Type B pancreatic cell (in vitro differentiated cells): ENCODE measurements around the gene SEMA3E. TPM values are rescaled to one million over a fixed set of nuclear protein-coding genes. Genes with fewer than 3 reads are reported as not detected.
"Not testable (repeated sequence)": the region's sequence is repeated elsewhere in the genome, so short reads cannot be mapped to it uniquely, and the experiment has no call there.

ENCODE experiments used
- DNase-seq: peaks from one replicate; pipeline ENCODE4 v3.0.0; 2021; ENCODE audit warnings: mixed read lengths; ENCODE audit not compliant: unreplicated experiment; ENCODE audit errors: extremely low spot score
- H3K27ac Mint-ChIP-seq: 2 replicates; pipeline ENCODE4 v1.8.0; 2021; ENCODE audit warnings: mild to moderate bottlenecking, mixed read lengths
- H3K27me3 Mint-ChIP-seq: 2 replicates; pipeline ENCODE4 v1.8.0; 2021; ENCODE audit warnings: mixed read lengths
- H3K36me3 Mint-ChIP-seq: 2 replicates; pipeline ENCODE4 v1.8.0; 2021; ENCODE audit warnings: mixed read lengths
- H3K4me1 Mint-ChIP-seq: one replicate; pipeline ENCODE4 v1.8.0; 2021; ENCODE audit warnings: mixed read lengths; ENCODE audit not compliant: unreplicated experiment
- H3K4me3 Mint-ChIP-seq: 2 replicates; pipeline ENCODE4 v1.8.0; 2021; ENCODE audit warnings: mild to moderate bottlenecking, mixed read lengths
- H3K9me3 Mint-ChIP-seq: 2 replicates; pipeline ENCODE4 v1.8.0; 2021; ENCODE audit warnings: mixed read lengths
- total RNA-seq: library from RNA; stranded (reverse); gene quantifications from 2 replicates; pipeline ENCODE4 v1.2.1, GENCODE V29; 2021; ENCODE audit warnings: low replicate concordance
- TF ChIP-seq, protein P1 (sequence below): fragments of 200-600 bp; sonication (generic); conservative IDR thresholded peaks from 2 replicates; pipeline ENCODE4 v1.5.0; 2021; ENCODE audit warnings: antibody characterized with exemption, mild to moderate bottlenecking

The SEMA3E gene
- total RNA-seq, 1 donor from 2014 or later = 27.7 TPM

DNA sequence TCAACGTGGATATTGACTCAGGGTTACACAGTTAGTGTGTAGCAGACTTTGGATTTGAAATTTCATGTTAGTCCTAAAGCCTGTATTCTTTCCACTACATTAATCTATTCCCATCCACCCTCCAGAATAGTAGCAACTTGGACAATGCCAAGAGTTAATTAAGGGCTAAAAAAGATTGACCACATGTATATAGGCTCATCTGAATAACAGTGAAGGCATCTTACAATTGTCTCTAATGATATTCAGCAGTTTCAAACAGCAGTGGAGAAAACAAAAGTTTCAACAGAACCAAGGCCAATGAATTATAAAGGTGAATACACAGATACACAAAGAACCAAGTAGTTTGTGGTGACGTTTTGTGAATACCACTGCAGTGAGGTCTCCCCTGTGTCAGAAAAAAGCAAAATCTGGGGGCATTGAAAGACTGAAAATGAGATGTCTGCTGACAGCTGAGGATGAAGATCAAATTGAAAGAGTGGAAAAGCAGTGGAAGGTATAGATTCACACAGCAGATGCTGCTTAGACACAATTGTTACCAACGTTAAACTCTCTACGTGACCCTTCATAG is 202.8 kb downstream of the SEMA3E start:
- no peaks in the 10 kb centered on the region for H3K4me1 Mint-ChIP-seq
- H3K27ac Mint-ChIP-seq = no peak overlapping the region
- TF ChIP-seq, protein P1, sequence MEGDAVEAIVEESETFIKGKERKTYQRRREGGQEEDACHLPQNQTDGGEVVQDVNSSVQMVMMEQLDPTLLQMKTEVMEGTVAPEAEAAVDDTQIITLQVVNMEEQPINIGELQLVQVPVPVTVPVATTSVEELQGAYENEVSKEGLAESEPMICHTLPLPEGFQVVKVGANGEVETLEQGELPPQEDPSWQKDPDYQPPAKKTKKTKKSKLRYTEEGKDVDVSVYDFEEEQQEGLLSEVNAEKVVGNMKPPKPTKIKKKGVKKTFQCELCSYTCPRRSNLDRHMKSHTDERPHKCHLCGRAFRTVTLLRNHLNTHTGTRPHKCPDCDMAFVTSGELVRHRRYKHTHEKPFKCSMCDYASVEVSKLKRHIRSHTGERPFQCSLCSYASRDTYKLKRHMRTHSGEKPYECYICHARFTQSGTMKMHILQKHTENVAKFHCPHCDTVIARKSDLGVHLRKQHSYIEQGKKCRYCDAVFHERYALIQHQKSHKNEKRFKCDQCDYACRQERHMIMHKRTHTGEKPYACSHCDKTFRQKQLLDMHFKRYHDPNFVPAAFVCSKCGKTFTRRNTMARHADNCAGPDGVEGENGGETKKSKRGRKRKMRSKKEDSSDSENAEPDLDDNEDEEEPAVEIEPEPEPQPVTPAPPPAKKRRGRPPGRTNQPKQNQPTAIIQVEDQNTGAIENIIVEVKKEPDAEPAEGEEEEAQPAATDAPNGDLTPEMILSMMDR = no peak
- H3K36me3 Mint-ChIP-seq = no peaks in the 10 kb centered on the region
- H3K27me3 Mint-ChIP-seq = no peaks in the 10 kb centered on the region
- no peaks in the 10 kb centered on the region for H3K9me3 Mint-ChIP-seq
- no peak for DNase-seq
- H3K4me3 Mint-ChIP-seq = no peak overlapping the region

DNA sequence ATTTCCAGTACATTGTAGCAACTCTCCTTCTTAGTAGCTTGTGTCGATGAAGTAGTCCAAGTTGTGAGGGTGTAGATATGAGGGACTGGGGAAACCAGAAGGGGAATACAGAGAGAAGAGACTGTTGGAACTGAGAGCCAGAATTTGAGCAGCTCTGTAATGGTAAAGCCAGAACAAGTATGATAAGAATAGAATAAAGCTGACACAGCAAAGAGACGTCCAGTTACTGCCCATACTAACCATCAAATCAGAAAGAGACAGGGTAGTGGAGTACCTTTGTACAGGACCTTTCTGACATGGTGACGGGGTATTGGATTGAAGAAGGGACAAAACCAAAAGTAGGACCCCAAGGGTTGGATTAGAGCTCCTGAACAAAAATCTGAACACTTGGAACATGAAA is 206.0 kb downstream of the SEMA3E start:
- no peak for DNase-seq
- H3K36me3 Mint-ChIP-seq = no peaks in the 10 kb centered on the region
- no peak overlapping the region for H3K4me3 Mint-ChIP-seq
- no peak overlapping the region for H3K27ac Mint-ChIP-seq
- H3K9me3 Mint-ChIP-seq = no peaks in the 10 kb centered on the region
- TF ChIP-seq, protein P1 = no peak
- no peaks in the 10 kb centered on the region for H3K4me1 Mint-ChIP-seq
- H3K27me3 Mint-ChIP-seq = no peaks in the 10 kb centered on the region

DNA sequence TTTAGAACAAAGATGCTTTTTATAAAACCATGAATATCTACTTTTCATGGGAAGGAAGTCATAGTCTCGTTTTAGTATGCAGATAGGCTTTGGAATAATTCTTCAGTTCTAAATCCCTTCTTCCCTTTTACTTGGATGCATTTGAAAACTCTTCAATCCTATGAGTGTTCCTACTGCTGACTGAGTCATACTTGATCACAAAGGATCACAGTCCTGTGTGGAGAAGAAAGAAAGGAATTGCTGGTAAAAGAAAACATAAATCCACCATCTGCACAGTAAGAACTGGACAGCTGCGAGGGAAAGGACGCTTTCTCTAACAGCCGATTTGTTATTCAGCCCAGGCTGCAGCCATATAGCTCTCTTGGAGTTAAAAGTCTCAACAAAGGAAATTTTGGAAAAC is 209.9 kb downstream of the SEMA3E start:
- TF ChIP-seq, protein P1 = no peak
- Mint-ChIP-seq H3K27ac (no peak overlapping the region), H3K4me1 (no peaks in the 10 kb centered on the region), H3K4me3 (no peak overlapping the region), H3K9me3 (no peaks in the 10 kb centered on the region), H3K27me3 (no peaks in the 10 kb centered on the region), H3K36me3 (no peaks in the 10 kb centered on the region)
- DNase-seq = no peak

DNA sequence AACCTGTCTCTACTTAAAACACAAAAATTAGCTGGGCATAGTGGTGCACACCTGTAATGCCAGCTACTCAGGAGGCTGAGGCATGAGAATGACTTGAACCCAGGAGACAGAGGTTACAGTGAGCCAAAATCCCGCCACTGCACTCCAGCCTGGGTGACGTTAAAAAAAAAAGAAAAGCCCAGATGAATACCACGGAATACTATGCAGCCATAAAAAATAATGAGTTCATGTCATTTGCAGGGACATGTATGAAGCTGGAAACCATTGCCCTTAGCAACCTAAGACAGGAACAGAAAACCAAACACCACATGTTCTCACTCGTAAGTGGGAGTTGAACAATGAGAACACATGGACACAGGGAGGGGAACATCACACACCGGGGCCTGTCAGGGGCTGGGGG is 218.7 kb downstream of the SEMA3E start:
- H3K4me3 Mint-ChIP-seq, H3K9me3 Mint-ChIP-seq, H3K27me3 Mint-ChIP-seq, H3K36me3 Mint-ChIP-seq, H3K27ac Mint-ChIP-seq, DNase-seq: not testable (repeated sequence)
- peaks cover 20% of the 10 kb centered on the region for H3K4me1 Mint-ChIP-seq

DNA sequence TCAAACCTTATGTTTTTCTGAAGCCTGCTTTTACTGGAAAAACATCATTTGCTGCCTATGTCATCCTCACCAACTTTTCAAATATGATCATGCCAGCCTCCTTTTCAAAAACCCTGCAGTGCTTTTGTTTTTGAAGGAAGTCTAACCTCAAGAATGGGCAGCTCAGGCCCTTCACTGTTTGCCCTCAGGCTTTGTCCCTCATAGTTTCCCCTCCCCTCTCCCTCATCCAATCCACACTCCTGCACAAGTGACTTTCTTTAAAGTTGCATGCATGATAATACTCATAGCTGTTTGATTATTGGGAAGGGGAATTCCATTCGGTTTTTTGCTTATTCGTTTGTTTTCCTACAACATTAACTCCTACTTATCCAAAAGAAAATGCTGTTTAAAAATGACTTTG is 219.4 kb downstream of the SEMA3E start:
- peaks cover 20% of the 10 kb centered on the region for H3K4me1 Mint-ChIP-seq
- no peaks in the 10 kb centered on the region for H3K36me3 Mint-ChIP-seq
- no peak overlapping the region for H3K4me3 Mint-ChIP-seq
- H3K27ac Mint-ChIP-seq = no peak overlapping the region
- no peaks in the 10 kb centered on the region for H3K27me3 Mint-ChIP-seq
- no peak for DNase-seq
- TF ChIP-seq, protein P1 = no peak
- H3K9me3 Mint-ChIP-seq = no peaks in the 10 kb centered on the region

DNA sequence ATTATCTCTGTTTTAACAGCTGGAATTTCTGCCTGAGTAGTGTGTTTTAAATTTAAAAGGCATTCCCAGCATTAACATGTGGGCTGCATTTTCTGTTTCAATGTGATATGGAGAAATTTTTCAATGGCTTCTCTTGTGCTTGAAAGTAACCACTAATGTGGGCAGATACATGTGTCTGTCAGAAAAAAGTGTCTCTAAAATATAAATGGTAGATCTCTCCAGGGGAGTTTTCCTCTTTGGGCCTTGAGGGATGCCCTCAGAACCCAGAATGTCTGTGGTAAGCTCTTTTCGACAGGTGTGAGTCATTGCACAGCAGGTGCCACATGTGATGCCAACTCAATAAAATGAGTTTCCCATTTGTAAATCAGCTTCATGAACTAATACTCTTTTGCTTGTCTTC is 221.1 kb downstream of the SEMA3E start:
- H3K4me1 Mint-ChIP-seq = peaks cover 20% of the 10 kb centered on the region
- H3K36me3 Mint-ChIP-seq = no peaks in the 10 kb centered on the region
- no peak overlapping the region for H3K27ac Mint-ChIP-seq
- DNase-seq = no peak
- TF ChIP-seq, protein P1 = no peak
- no peaks in the 10 kb centered on the region for H3K27me3 Mint-ChIP-seq
- H3K9me3 Mint-ChIP-seq = no peaks in the 10 kb centered on the region
- no peak overlapping the region for H3K4me3 Mint-ChIP-seq
